Measurements from ENCODE around the gene KNSTRN.

KNSTRN gene

GRCh38 chr15:40398413-40398873 lies 15.9 kb downstream of the KNSTRN start:
- Histone ChIP-seq H3K27ac (ENCODE audit: low read length) (peak overlapping the region; percentile 9; the same call in 1 of the 2 replicates), H3K9ac (ENCODE audit: low read length) (no peak overlapping the region), H3K79me2 (ENCODE audit: low read length) (no peaks in the 10 kb centered on the region), H3K4me1 (ENCODE audit: low read length) (peaks cover 14% of the 10 kb centered on the region), H4K20me1 (ENCODE audit: insufficient read depth, low read length) (no peaks in the 10 kb centered on the region), H3F3A (ENCODE audit: insufficient read depth, low read length) (peaks cover 10% of the 10 kb centered on the region), H3K36me3 (replicated peaks; ENCODE audit: insufficient read depth, low read length) (no peaks in the 10 kb centered on the region), H3K27me3 (replicated peaks; ENCODE audit: insufficient read depth, low read length) (no peaks in the 10 kb centered on the region), H3K4me2 (ENCODE audit: low read depth, low read length) (peak overlapping the region; percentile 54; the same call in 1 of the 2 replicates), H3K4me3 (ENCODE audit: low read length) (no peak overlapping the region), H2AFZ (ENCODE audit: low read length) (no peak overlapping the region), H3K9me2 (replicated peaks; ENCODE audit: insufficient read depth, low read length) (no peaks in the 10 kb centered on the region), H3K9me3 (replicated peaks; ENCODE audit: insufficient read depth, low read length) (no peaks in the 10 kb centered on the region)
- peak; percentile 58 for DNase-seq
- TF ChIP-seq EZH2 (optimal IDR thresholded peaks at IDR 0.05; ENCODE audit: low read depth, low read length) (no peak), EZH2phosphoT487 (IDR thresholded peaks at IDR 0.05; ENCODE audit: low read length) (no peak), CTCF (IDR thresholded peaks at IDR 0.05; ENCODE audit: low read length) (no peak)

- H3K9me2 ChIP-seq (replicated peaks; ENCODE audit: insufficient read depth, low read length): no peaks in the 10 kb centered on the region
- no peak for DNase-seq
- no peaks in the 10 kb centered on the region for H3K36me3 ChIP-seq (replicated peaks; ENCODE audit: insufficient read depth, low read length)
- peaks cover 10% of the 10 kb centered on the region for H3F3A ChIP-seq (ENCODE audit: insufficient read depth, low read length)
- H3K27ac ChIP-seq (ENCODE audit: low read length): no peak overlapping the region
- H3K27me3 ChIP-seq (replicated peaks; ENCODE audit: insufficient read depth, low read length): no peaks in the 10 kb centered on the region
- TF ChIP-seq EZH2 (optimal IDR thresholded peaks at IDR 0.05; ENCODE audit: low read depth, low read length) (no peak), CTCF (IDR thresholded peaks at IDR 0.05; ENCODE audit: low read length) (no peak)
- no peak overlapping the region for H2AFZ ChIP-seq (ENCODE audit: low read length)
- no peak overlapping the region for H3K4me3 ChIP-seq (ENCODE audit: low read length)
- H4K20me1 ChIP-seq (ENCODE audit: insufficient read depth, low read length): no peaks in the 10 kb centered on the region
- no peaks in the 10 kb centered on the region for H3K9me3 ChIP-seq (replicated peaks; ENCODE audit: insufficient read depth, low read length)
- H3K4me1 ChIP-seq (ENCODE audit: low read length): peaks cover 18% of the 10 kb centered on the region
- no peak overlapping the region for H3K9ac ChIP-seq (ENCODE audit: low read length)
- no peak overlapping the region for H3K4me2 ChIP-seq (ENCODE audit: low read depth, low read length)
- H3K79me2 ChIP-seq (ENCODE audit: low read length): no peaks in the 10 kb centered on the region
Measured at GRCh38 chr15:40399370-40399769, 16.8 kb downstream of the KNSTRN start.

- H3K27me3 ChIP-seq (replicated peaks; ENCODE audit: insufficient read depth, low read length): no peaks in the 10 kb centered on the region
- H3K4me2 ChIP-seq (ENCODE audit: low read depth, low read length): peak within 1 kb of the TSS; percentile 93
- peak within 1 kb of the TSS; percentile 36; the same call in 1 of the 2 replicates for H3K27ac ChIP-seq (ENCODE audit: low read length)
- H3K4me3 ChIP-seq (ENCODE audit: low read length): peak within 1 kb of the TSS; percentile 89
- peaks cover 36% of the 10 kb centered on the region for H3K4me1 ChIP-seq (ENCODE audit: low read length)
- H4K20me1 ChIP-seq (ENCODE audit: insufficient read depth, low read length): no peaks in the 10 kb centered on the region
- peaks cover 27% of the 10 kb centered on the region for H3F3A ChIP-seq (ENCODE audit: insufficient read depth, low read length)
- H3K79me2 ChIP-seq (ENCODE audit: low read length): peaks cover 30% of the 10 kb centered on the region
- H2AFZ ChIP-seq (ENCODE audit: low read length): peak within 1 kb of the TSS; percentile 87
- peak within 1 kb of the TSS; percentile 79 for H3K9ac ChIP-seq (ENCODE audit: low read length)
- no peaks in the 10 kb centered on the region for H3K9me2 ChIP-seq (replicated peaks; ENCODE audit: insufficient read depth, low read length)
- H3K36me3 ChIP-seq (replicated peaks; ENCODE audit: insufficient read depth, low read length): peaks cover 4% of the 10 kb centered on the region
- DNase-seq: peak; percentile 92
- H3K9me3 ChIP-seq (replicated peaks; ENCODE audit: insufficient read depth, low read length): no peaks in the 10 kb centered on the region
- no peak for TF ChIP-seq EZH2phosphoT487 (IDR thresholded peaks at IDR 0.05; ENCODE audit: low read length)
- TF ChIP-seq EZH2 (optimal IDR thresholded peaks at IDR 0.05; ENCODE audit: low read depth, low read length): no peak
- TF ChIP-seq CTCF (IDR thresholded peaks at IDR 0.05; ENCODE audit: low read length): no peak
Measured at GRCh38 chr15:40405501-40406381, 23.2 kb downstream of the KNSTRN start, which contains the start of gene IVD. IVD (plus strand) TSS chr15:40405795; CDS start chr15:40405828, 33 bp downstream.

Data from MM.1S (cell line).